ENCODE results near the gene NEURL1B. TPM values are rescaled to one million over a fixed set of nuclear protein-coding genes. Genes with fewer than 3 reads are reported as not detected.

The NEURL1B gene
- polyA plus RNA-seq, 2 of the 4 experiments (the other 2 are of a cell fraction), result 0.89 to 2.1 TPM

- no peak for TF ChIP-seq PBX3 (IDR thresholded peaks at IDR 0.05)
- no peak for TF ChIP-seq MAZ (IDR thresholded peaks at IDR 0.05; ENCODE audit: borderline replicate concordance, low read depth, low read length)
- TF ChIP-seq CBX2 (IDR thresholded peaks at IDR 0.05; ENCODE audit: borderline replicate concordance, low read depth), result no peak
- TF ChIP-seq JUN (IDR thresholded peaks at IDR 0.05), result no peak
- TF ChIP-seq FOXS1 (CRISPR knock-in tag; IDR thresholded peaks at IDR 0.05), result no peak
- TF ChIP-seq KDM5A (IDR thresholded peaks at IDR 0.05), result no peak
- TF ChIP-seq NR3C1 (IDR thresholded peaks at IDR 0.05), result no peak
- no peak for TF ChIP-seq REST (IDR thresholded peaks at IDR 0.05)
These were observed 48.2 kb upstream of the NEURL1B start (continued) for GRCh38 chr5:172592881-172593280.

GRCh38 chr5:172593306-172593705 lies 47.8 kb upstream of the NEURL1B start:
- H3K4me3 ChIP-seq, result no peak overlapping the region
- WGBS (ENCODE audit: missing lambda C conversion rate), result 67% methylated on average over 12 of the region's 12 CpGs
- no peaks in the 10 kb centered on the region for H3K9me3 ChIP-seq
- FAIRE-seq (no peak), DNase-seq (ENCODE audit: low read depth in 1 of 2, low spot score in 1 of 2) (no peak), ATAC-seq (no peak)
- H3K4me2 ChIP-seq, result no peak overlapping the region
- no peak overlapping the region for H3K27ac ChIP-seq
- CTCF ChIA-PET, result no interaction called here
- no peaks in the 10 kb centered on the region for H3K4me1 ChIP-seq
- POLR2A ChIA-PET, result no interaction called here
- TF ChIP-seq EP300 (IDR thresholded peaks at IDR 0.05), result no peak
- TF ChIP-seq HEYL (CRISPR knock-in tag; IDR thresholded peaks at IDR 0.05), result no peak
- no peak for TF ChIP-seq POLR2AphosphoS2 (conservative IDR thresholded peaks at IDR 0.05; ENCODE audit: low read length)
- TF ChIP-seq HOXB5 (CRISPR knock-in tag; IDR thresholded peaks at IDR 0.05), result no peak
- no peak for TF ChIP-seq HMGXB4 (CRISPR knock-in tag; IDR thresholded peaks at IDR 0.05; ENCODE audit: borderline replicate concordance)
- TF ChIP-seq CBX2 (IDR thresholded peaks at IDR 0.05; ENCODE audit: borderline replicate concordance, low read depth), result no peak
- no peak for TF ChIP-seq ZSCAN20 (CRISPR knock-in tag; IDR thresholded peaks at IDR 0.05)
- no peak for TF ChIP-seq RARB (CRISPR knock-in tag; IDR thresholded peaks at IDR 0.05)
- TF ChIP-seq SREBF2 (IDR thresholded peaks at IDR 0.05), result no peak
- no peak for TF ChIP-seq BHLHE40 (IDR thresholded peaks at IDR 0.05; ENCODE audit: low read depth, low read length)
- TF ChIP-seq PBX3 (IDR thresholded peaks at IDR 0.05), result no peak
- TF ChIP-seq CTCF (IDR thresholded peaks at IDR 0.05), result no peak
- TF ChIP-seq ZC3H11A (IDR thresholded peaks at IDR 0.05), result no peak
- no peak for TF ChIP-seq EHMT2 (IDR thresholded peaks at IDR 0.05; ENCODE audit: low read depth)
- TF ChIP-seq HDAC2 (IDR thresholded peaks at IDR 0.05), result no peak
- TF ChIP-seq ELK1 (IDR thresholded peaks at IDR 0.05; ENCODE audit: low read depth, low read length), result no peak
- no peak for TF ChIP-seq RFX5 (IDR thresholded peaks at IDR 0.05)
- TF ChIP-seq NPAS2 (CRISPR knock-in tag; IDR thresholded peaks at IDR 0.05; ENCODE audit: borderline replicate concordance), result no peak

All from A549 (cell line).